Ovary (tissue), 9 donors: Measurements from ENCODE around the gene CHRNA10. TPM values are rescaled to one million over a fixed set of nuclear protein-coding genes. Genes with fewer than 3 reads are reported as not detected.

ENCODE experiments used
- DNase-seq, 5 donors: peaks; one replicate each; pipeline ENCODE4 v3.0.0-alpha.2; 2019 to 2020
- H3K27ac ChIP-seq, 2 donors: fragments of 200-600 bp; one replicate each; pipeline versions ENCODE4 v1.5.1 to v1.8.0; 2019 to 2022
- H3K27me3 ChIP-seq: fragments of 200-600 bp; one replicate; pipeline ENCODE4 v1.8.0; 2022
- H3K36me3 ChIP-seq: fragments of 200-600 bp; sonication (generic); one replicate; pipeline ENCODE4 v1.5.1; 2019
- H3K4me1 ChIP-seq: one replicate; pipeline ENCODE4 v1.8.1; 2013; ENCODE audit warnings: mild to moderate bottlenecking, moderate library complexity; ENCODE audit not compliant: insufficient read depth
- H3K4me3 ChIP-seq: fragments of 200-600 bp; sonication (generic); one replicate; pipeline ENCODE4 v1.5.1; 2017
- H3K9me3 ChIP-seq, 2 donors: fragments of 200-600 bp in 1 of 2; sonication (generic) in 1 of 2; one replicate each; pipeline versions ENCODE4 v1.5.1 to v1.8.1; 2013 to 2019; ENCODE audit warnings: mild to moderate bottlenecking in 1 of 2, moderate library complexity in 1 of 2
- EP300 ChIP-seq: sonication (generic); formaldehyde crosslinking; IDR thresholded peaks from one replicate; pipeline ENCODE4 v1.6.1; 2017; ENCODE audit warnings: antibody characterized with exemption
- POLR2A ChIP-seq: fragments of 450-650 bp; IDR thresholded peaks from one replicate; pipeline ENCODE4 v1.6.1; 2017; ENCODE audit warnings: antibody characterized with exemption, mild to moderate bottlenecking, moderate library complexity
- WGBS, 3 donors: extraction: QIAGEN DNeasy Blood & Tissue Kit in 1 of 3; methylation state at CpG; one replicate each; pipeline versions ENCODE4 v1.1.5 to v1.1.7; 2013 to 2017; 5-methylcytosine and 5-hydroxymethylcytosine counted together
- intact Hi-C, 4 donors: fragments of 100-400 bp; cut with DNase I; formaldehyde crosslinking; loops; one replicate each; pipeline versions ENCODE4 v1.11.0 to v1.15.1; 2022 to 2023
- polyA plus RNA-seq, 2 donors: library from polyadenylated mRNA; stranded (reverse); fragments of 200-250 nt in 1 of 2; fragments of 350-450 nt in 1 of 2; fragmentation: Illumina TruSeq in 1 of 2; extraction: RNeasy Lipid Tissue Mini Kit (QIAGEN cat#74804) in 1 of 2; gene quantifications; one replicate each; pipeline ENCODE4 v1.2.3, GENCODE V29; 2013 to 2014
- total RNA-seq, 7 donors: library from RNA; depleted of rRNA in 2 of 7; stranded (reverse); fragments of >200 nt in 2 of 7; fragmentation: NEBNext Ultra II Directional in 3 of 7; extraction: Animal tissue kit (Norgen Biotek cat#: 25700) in 3 of 7; gene quantifications; one replicate each; pipeline versions ENCODE4 v1.1.0 to v1.2.4, GENCODE V29; 2016 to 2023
- TF ChIP-seq, protein P1 (sequence below), 3 donors: fragments of 450-650 bp in 2 of 3; fragments of 200-600 bp in 1 of 3; IDR thresholded peaks; one replicate each; pipeline versions ENCODE4 v1.5.1 to v1.8.0; 2016 to 2022; ENCODE audit warnings: antibody characterized with exemption in 3 of 3, mild to moderate bottlenecking in 1 of 3
- donor health status: DM: no; HTN: no; CAD: no; lungs with moderate emphysema.
- donor health status: DM: no; HTN: no; CAD: no.
- donor health status: Bipolar disorder and iron deficiency.
- donor health status: DM: yes; HTN: yes; CAD: no.
- donor health status: DM: no; HTN: no; CAD: no.
- donor health status: DM: yes; HTN: yes; CAD: no.

CHRNA10 gene
- total and polyA plus RNA-seq, 9 donors, result 0.34 to 3.9 (median 0.79) TPM

- 39 to 57% (median 43%) methylated on average over 7 of the region's 7 CpGs for WGBS, 3 donors
- H3K27ac ChIP-seq, result no peak overlapping the region
These were observed 14.7 kb upstream of the CHRNA10 start for GRCh38 chr11:3685923-3686322.

DNA sequence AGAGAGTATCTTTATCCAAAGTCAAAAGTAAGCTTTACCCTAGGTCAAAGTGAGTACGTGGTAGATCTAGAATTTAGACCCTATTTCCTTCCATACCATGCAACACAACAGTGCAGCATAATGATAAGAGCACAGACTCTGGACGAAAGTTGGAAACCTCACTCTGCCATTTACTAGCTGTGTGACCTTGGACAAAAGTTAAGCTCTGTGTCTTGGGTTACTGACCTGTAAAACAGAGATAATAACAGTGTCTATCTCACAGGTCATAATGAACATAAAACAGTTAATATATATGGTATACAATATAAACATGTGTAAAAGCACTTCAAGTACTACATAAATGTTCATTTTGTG lies 13.6 kb upstream of the CHRNA10 start:
- Histone ChIP-seq H3K4me1 (peaks cover 4% of the 10 kb centered on the region), H3K36me3 (no peaks in the 10 kb centered on the region), H3K27me3 (no peaks in the 10 kb centered on the region), H3K4me3 (no peak overlapping the region), H3K27ac (no peak overlapping the region), H3K9me3 (no peaks in the 10 kb centered on the region)
- 13 to 48% (median 15%) methylated on average over 2 of the region's 2 CpGs for WGBS, 3 donors
- DNase-seq, result no peak
- TF ChIP-seq, protein P1, sequence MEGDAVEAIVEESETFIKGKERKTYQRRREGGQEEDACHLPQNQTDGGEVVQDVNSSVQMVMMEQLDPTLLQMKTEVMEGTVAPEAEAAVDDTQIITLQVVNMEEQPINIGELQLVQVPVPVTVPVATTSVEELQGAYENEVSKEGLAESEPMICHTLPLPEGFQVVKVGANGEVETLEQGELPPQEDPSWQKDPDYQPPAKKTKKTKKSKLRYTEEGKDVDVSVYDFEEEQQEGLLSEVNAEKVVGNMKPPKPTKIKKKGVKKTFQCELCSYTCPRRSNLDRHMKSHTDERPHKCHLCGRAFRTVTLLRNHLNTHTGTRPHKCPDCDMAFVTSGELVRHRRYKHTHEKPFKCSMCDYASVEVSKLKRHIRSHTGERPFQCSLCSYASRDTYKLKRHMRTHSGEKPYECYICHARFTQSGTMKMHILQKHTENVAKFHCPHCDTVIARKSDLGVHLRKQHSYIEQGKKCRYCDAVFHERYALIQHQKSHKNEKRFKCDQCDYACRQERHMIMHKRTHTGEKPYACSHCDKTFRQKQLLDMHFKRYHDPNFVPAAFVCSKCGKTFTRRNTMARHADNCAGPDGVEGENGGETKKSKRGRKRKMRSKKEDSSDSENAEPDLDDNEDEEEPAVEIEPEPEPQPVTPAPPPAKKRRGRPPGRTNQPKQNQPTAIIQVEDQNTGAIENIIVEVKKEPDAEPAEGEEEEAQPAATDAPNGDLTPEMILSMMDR (IDR thresholded peaks at IDR 0.05), result no peak
- TF ChIP-seq EP300 (no peak), POLR2A (no peak)
- intact Hi-C loops, result no loop called here

More at GRCh38 chr11:3685923-3686322, 14.7 kb upstream of the CHRNA10 start:
- no peak overlapping the region for H3K4me3 ChIP-seq
- H3K36me3 ChIP-seq, result no peaks in the 10 kb centered on the region
- intact Hi-C loops, result no loop called here
- no peak for TF ChIP-seq EP300
- TF ChIP-seq, protein P1 (IDR thresholded peaks at IDR 0.05), result no peak
- no peak for DNase-seq
- no peaks in the 10 kb centered on the region for H3K9me3 ChIP-seq
- H3K27me3 ChIP-seq, result no peaks in the 10 kb centered on the region
- H3K4me1 ChIP-seq, result peaks cover 4% of the 10 kb centered on the region

DNA sequence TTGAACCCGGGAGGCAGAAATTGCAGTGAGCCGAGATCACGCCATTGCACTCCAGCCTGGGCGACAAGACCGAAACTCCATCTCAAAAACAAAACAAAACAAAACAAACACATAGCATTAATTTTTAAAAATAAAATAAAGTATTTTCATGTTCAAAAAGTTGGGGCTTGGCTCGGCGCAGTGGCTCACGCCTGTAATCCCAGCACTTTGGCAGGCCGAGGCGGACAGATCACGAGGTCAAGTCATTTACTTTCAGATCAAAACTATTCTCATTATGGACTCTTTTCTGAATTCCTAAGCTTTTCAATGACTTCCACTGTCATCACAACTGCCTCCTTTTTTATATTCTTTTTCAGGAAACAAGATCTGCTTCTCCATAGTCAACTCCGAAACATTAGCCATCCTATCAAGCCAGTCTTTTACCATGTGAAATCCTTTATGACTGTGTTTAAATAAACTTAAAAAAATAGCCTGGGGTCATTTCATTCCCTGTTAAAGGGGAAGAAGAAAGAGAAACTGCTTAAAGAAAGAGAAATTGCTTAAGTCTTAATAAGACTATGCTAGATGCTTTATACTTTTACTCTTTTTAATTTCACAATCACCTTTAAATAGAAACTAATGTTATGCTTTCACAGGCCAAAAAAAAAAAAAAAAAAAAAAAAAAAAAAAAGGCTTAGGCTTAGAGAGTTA lies 13.1 kb upstream of the CHRNA10 start:
- Histone ChIP-seq H3K36me3 (no peaks in the 10 kb centered on the region), H3K9me3 (no peaks in the 10 kb centered on the region), H3K27ac (no peak overlapping the region), H3K4me3 (no peak overlapping the region), H3K27me3 (no peaks in the 10 kb centered on the region), H3K4me1 (peaks cover 4% of the 10 kb centered on the region)
- 88 to 96% (median 91%) methylated on average over 12 of the region's 12 CpGs for WGBS, 3 donors
- TF ChIP-seq EP300 (no peak), POLR2A (no peak)
- TF ChIP-seq, protein P1 (IDR thresholded peaks at IDR 0.05), result no peak
- intact Hi-C loops, result no loop called here
- no peak for DNase-seq

DNA sequence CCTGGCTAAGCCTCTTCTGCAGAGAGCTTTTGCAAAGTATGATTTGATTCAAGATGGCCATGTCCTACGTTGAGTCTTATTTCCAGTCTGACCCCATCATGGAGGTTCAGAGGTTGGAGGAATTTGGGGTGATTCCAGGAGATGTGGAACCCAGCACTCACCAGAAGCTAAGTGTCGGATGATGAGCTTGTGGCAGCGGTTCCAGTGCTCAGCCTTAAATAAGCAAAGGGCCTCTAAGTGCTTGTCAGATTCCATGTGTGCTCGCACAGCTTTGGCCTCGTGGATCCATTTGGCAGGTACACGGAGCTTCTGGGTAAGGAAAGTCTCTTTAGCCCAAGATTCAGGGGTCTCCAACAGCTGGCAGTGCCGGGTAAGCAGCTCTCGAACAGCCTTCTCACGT lies 11.9 kb upstream of the CHRNA10 start:
- intact Hi-C loops, result no loop called here
- 95 to 96% (median 96%) methylated on average over 9 of the region's 9 CpGs for WGBS, 3 donors

More for the DNA sequence above, 11.9 kb upstream of the CHRNA10 start:
- Histone ChIP-seq H3K4me1 (peaks cover 4% of the 10 kb centered on the region), H3K4me3 (no peak overlapping the region), H3K27ac (no peak overlapping the region), H3K9me3 (no peaks in the 10 kb centered on the region), H3K27me3 (no peaks in the 10 kb centered on the region), H3K36me3 (no peaks in the 10 kb centered on the region)
- DNase-seq, result no peak
- no peak for TF ChIP-seq EP300
- TF ChIP-seq, protein P1 (IDR thresholded peaks at IDR 0.05), result no peak
- TF ChIP-seq POLR2A, result no peak
